A549 (cell line): ENCODE data around the gene INO80D.
"Not testable (repeated sequence)": the region's sequence is repeated elsewhere in the genome, so short reads cannot be mapped to it uniquely, and the experiment has no call there.

Experiments
- CTCF ChIP-seq: fragments of >200 bp; sonication (Bioruptor Twin); formaldehyde crosslinking; IDR thresholded peaks from 3 replicates; pipeline ENCODE4 v1.5.1; 2016
- EP300 ChIP-seq, 2 experiments: fragments of >200 bp; sonication (Bioruptor Twin); formaldehyde crosslinking; IDR thresholded peaks; 2 replicates in 1 of 2; 3 replicates in 1 of 2; pipeline ENCODE4 v1.6.1; 2016 to 2017
- HMGXB4 ChIP-seq: fragments of 250-450 bp; sonication (Bioruptor Pico); IDR thresholded peaks from 2 replicates; pipeline ENCODE4 v1.5.0; 2021; ENCODE audit warnings: mild to moderate bottlenecking, moderate library complexity, borderline replicate concordance
- MAFK ChIP-seq: fragments of 450-650 bp; IDR thresholded peaks from 2 replicates; pipeline ENCODE4 v1.6.1; 2014; ENCODE audit not compliant: partially characterized antibody
- SREBF2 ChIP-seq: fragments of 450-650 bp; IDR thresholded peaks from 2 replicates; pipeline ENCODE4 v1.6.1; 2014; ENCODE audit warnings: mild to moderate bottlenecking, moderate library complexity

- TF ChIP-seq SREBF2; HMGXB4 (CRISPR knock-in tag); CTCF; EP300 (IDR thresholded peaks at IDR 0.05); MAFK: not testable (repeated sequence)
These were observed 70.2 kb downstream of the INO80D start for GRCh38 chr2:206015746-206016145.
